ENCODE measurements around the gene PSMG1. TPM values are rescaled to one million over a fixed set of nuclear protein-coding genes. Genes with fewer than 3 reads are reported as not detected.
"Not testable (repeated sequence)": the region's sequence is repeated elsewhere in the genome, so short reads cannot be mapped to it uniquely, and the experiment has no call there.

PSMG1 gene
- total RNA-seq, 1 donor from 2014 or later = 41.4 TPM

- DNase-seq (ENCODE audit: extremely low read depth, low read depth, low spot score) = no peak
Measured at GRCh38 chr21:39159342-39160063, 23.7 kb downstream of the PSMG1 start.

- DNase-seq (ENCODE audit: extremely low read depth, low read depth, low spot score) = not testable (repeated sequence)
Measured at GRCh38 chr21:39157241-39157640, 26.0 kb downstream of the PSMG1 start.

- DNase-seq (ENCODE audit: extremely low read depth, low read depth, low spot score) = no peak
Measured at GRCh38 chr21:39156024-39156423, 27.2 kb downstream of the PSMG1 start.

GRCh38 chr21:39155578-39155977 lies 27.7 kb downstream of the PSMG1 start:
- no peak for DNase-seq (ENCODE audit: extremely low read depth, low read depth, low spot score)

- DNase-seq (ENCODE audit: extremely low read depth, low read depth, low spot score) = no peak
Measured at GRCh38 chr21:39153842-39154241, 29.4 kb downstream of the PSMG1 start.

GRCh38 chr21:39153373-39153772 lies 29.9 kb downstream of the PSMG1 start:
- DNase-seq (ENCODE audit: extremely low read depth, low read depth, low spot score) = no peak

- DNase-seq (ENCODE audit: extremely low read depth, low read depth, low spot score) = no peak
Measured at GRCh38 chr21:39152271-39152670, 31.0 kb downstream of the PSMG1 start.

- DNase-seq (ENCODE audit: extremely low read depth, low read depth, low spot score) = no peak
Measured at GRCh38 chr21:39150877-39151276, 32.4 kb downstream of the PSMG1 start.

GRCh38 chr21:39150316-39150715 lies 32.9 kb downstream of the PSMG1 start:
- DNase-seq (ENCODE audit: extremely low read depth, low read depth, low spot score) = no peak

- no peak for DNase-seq (ENCODE audit: extremely low read depth, low read depth, low spot score)
Measured at GRCh38 chr21:39149882-39150281, 33.4 kb downstream of the PSMG1 start.

- DNase-seq (ENCODE audit: extremely low read depth, low read depth, low spot score) = no peak
Measured at GRCh38 chr21:39148975-39149374, 34.3 kb downstream of the PSMG1 start.

- DNase-seq (ENCODE audit: extremely low read depth, low read depth, low spot score) = no peak
Measured at GRCh38 chr21:39144191-39144590, 39.1 kb downstream of the PSMG1 start.

GRCh38 chr21:39142972-39143371 lies 40.3 kb downstream of the PSMG1 start:
- DNase-seq (ENCODE audit: extremely low read depth, low read depth, low spot score) = no peak

- DNase-seq (ENCODE audit: extremely low read depth, low read depth, low spot score) = no peak
Measured at GRCh38 chr21:39141502-39141901, 41.7 kb downstream of the PSMG1 start.

GRCh38 chr21:39137248-39138178 lies 45.7 kb downstream of the PSMG1 start:
- DNase-seq (ENCODE audit: extremely low read depth, low read depth, low spot score) = no peak

- no peak for DNase-seq (ENCODE audit: extremely low read depth, low read depth, low spot score)
Measured at GRCh38 chr21:39136711-39137110, 46.5 kb downstream of the PSMG1 start.

- DNase-seq (ENCODE audit: extremely low read depth, low read depth, low spot score) = peak; percentile 9
Measured at GRCh38 chr21:39136138-39136537, 47.1 kb downstream of the PSMG1 start.

- DNase-seq (ENCODE audit: extremely low read depth, low read depth, low spot score) = no peak
Measured at GRCh38 chr21:39134288-39134810, 48.9 kb downstream of the PSMG1 start.

- no peak for DNase-seq (ENCODE audit: extremely low read depth, low read depth, low spot score)
Measured at GRCh38 chr21:39132248-39132647, 51.0 kb downstream of the PSMG1 start.

GRCh38 chr21:39131791-39132190 lies 51.5 kb downstream of the PSMG1 start:
- no peak for DNase-seq (ENCODE audit: extremely low read depth, low read depth, low spot score)

- DNase-seq (ENCODE audit: extremely low read depth, low read depth, low spot score) = no peak
Measured at GRCh38 chr21:39127506-39127905, 55.7 kb downstream of the PSMG1 start.

GRCh38 chr21:39126486-39126806 lies 56.8 kb downstream of the PSMG1 start:
- DNase-seq (ENCODE audit: extremely low read depth, low read depth, low spot score) = no peak

Data from glomerular endothelial cell (primary cell).